ENCODE measurements around the gene MAPRE2. TPM values are rescaled to one million over a fixed set of nuclear protein-coding genes. Genes with fewer than 3 reads are reported as not detected.

The MAPRE2 gene
- polyA plus RNA-seq, 3 donors from 2014 or later, result 134 to 265 (median 224) TPM

DNA sequence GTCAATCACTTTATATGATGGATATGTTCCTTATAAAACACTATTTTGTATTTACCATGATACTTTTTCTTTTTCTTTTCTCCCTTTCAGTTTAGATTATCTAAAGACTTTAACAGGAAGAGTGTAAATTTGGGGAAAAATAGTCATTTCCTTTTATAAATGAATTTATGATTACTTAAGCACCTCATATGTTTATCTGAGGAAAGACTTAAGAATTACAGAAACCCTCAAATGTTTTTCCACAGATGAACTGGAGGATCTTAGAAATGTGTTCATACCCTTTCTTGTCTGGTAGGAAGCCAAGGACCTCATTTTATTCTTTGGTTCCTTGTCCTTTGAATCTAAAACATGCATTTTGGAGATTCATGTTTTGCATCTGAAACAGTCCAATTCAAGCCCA lies 36.7 kb downstream of the MAPRE2 start:
- no peak overlapping the region for H3K4me3 Mint-ChIP-seq
- H3K27me3 Mint-ChIP-seq (ENCODE audit: low read depth in 3 of 3), result peaks cover 0 to 9% (median 2%) of the 10 kb centered on the region in 3 donors
- peaks cover 0 to 10% (median 9%) of the 10 kb centered on the region in 3 donors for H3K36me3 Mint-ChIP-seq
- peaks cover 67 to 99% of the 10 kb centered on the region in 2 donors for H3K4me1 Mint-ChIP-seq
- H3K9me3 Mint-ChIP-seq, result no peaks in the 10 kb centered on the region
- no peak for DNase-seq
- peak overlapping the region in 4 of 6 donors; percentile 8 to 82 (median 60) for H3K27ac Mint-ChIP-seq

DNA sequence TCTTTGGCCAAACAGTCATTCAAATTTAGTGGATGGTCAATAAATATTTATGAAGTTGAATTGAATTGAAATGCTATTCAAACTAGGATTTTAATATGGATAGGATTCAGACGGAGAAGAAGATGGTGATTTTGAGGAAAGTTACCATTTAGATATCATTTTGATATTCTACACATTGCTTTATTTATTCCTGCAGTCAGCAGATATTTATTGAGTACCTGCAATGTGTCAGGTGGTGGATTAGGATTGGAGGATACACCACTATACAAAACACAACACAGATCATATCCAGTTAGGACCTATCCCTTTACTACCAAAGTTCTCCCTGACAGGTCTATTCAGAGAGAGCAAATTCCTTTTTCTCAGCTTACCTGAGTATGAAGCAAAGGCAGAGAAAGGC lies 38.8 kb downstream of the MAPRE2 start:
- Mint-ChIP-seq H3K4me3 (no peak overlapping the region), H3K36me3 (peaks cover 0 to 9% (median 5%) of the 10 kb centered on the region in 3 donors), H3K9me3 (no peaks in the 10 kb centered on the region), H3K4me1 (peaks cover 60 to 95% of the 10 kb centered on the region in 2 donors), H3K27ac (peak overlapping the region in 1 of 6 donors; percentile 44), H3K27me3 (ENCODE audit: low read depth in 3 of 3) (peaks cover 0 to 8% (median 0%) of the 10 kb centered on the region in 3 donors)
- DNase-seq, result no peak

- peaks cover 57 to 91% of the 10 kb centered on the region in 2 donors for H3K4me1 Mint-ChIP-seq
- peaks cover 0 to 9% (median 5%) of the 10 kb centered on the region in 3 donors for H3K36me3 Mint-ChIP-seq
- DNase-seq, result no peak
- H3K4me3 Mint-ChIP-seq, result no peak overlapping the region
- peak overlapping the region in 4 of 6 donors; percentile 15 to 57 (median 45) for H3K27ac Mint-ChIP-seq
- H3K9me3 Mint-ChIP-seq, result no peaks in the 10 kb centered on the region
- peaks cover 0 to 2% (median 0%) of the 10 kb centered on the region in 3 donors for H3K27me3 Mint-ChIP-seq (ENCODE audit: low read depth in 3 of 3)
Observed at GRCh38 chr18:35083174-35083712, 42.0 kb downstream of the MAPRE2 start.

- Mint-ChIP-seq H3K4me1 (peaks cover 56 to 91% of the 10 kb centered on the region in 2 donors), H3K27me3 (ENCODE audit: low read depth in 3 of 3) (no peaks in the 10 kb centered on the region), H3K27ac (peak overlapping the region; percentile 13 to 84 (median 58))
Observed at GRCh38 chr18:35084494-35085449, 43.6 kb downstream of the MAPRE2 start.

DNA sequence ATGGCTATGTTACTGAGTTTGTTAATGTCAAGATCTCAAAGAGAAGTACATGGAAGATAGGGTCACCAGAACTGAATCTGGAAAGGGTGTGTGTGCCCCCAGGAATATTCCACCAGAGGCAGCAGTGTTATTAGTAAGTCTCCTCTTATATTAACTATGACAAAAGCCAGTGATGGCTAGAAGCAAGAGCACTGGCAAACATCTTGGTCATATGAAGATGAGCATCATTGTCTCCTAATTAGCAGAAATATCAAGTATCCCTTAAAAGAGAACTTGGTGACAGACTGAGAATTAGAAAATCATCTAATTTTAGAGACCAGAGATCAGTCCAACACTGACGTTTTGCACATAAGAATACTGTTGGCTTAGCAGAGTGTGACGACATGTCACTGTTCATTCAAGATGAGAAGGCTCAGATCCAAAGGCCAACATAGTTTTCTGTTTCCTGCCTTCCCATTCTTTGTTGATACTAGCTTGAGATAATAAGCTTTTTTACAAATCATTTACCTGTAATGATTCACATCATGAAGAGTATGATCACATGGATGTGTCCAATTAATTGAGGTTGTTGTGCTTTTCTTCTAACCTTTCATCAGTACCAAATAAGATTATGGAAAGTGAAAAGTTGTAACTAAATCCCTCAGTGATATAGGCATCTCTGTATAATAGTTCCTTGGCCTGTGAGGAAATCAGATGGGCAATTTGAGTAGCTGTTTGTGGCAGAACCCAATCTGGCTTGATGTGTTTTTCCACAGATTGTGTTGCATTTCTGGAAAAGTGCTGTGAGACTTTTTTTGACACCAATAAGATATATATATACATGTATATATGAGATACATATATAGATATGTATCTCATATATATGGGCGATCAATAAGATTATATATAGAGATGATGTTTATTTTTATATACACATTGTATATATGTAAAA lies 44.5 kb downstream of the MAPRE2 start:
- peak overlapping the region in 4 of 6 donors; percentile 6 to 69 (median 38) for H3K27ac Mint-ChIP-seq
- H3K4me3 Mint-ChIP-seq, result no peak overlapping the region
- peaks cover 0 to 5% (median 3%) of the 10 kb centered on the region in 3 donors for H3K36me3 Mint-ChIP-seq
- no peak for DNase-seq
- H3K9me3 Mint-ChIP-seq, result no peaks in the 10 kb centered on the region
- H3K27me3 Mint-ChIP-seq (ENCODE audit: low read depth in 3 of 3), result no peaks in the 10 kb centered on the region
- H3K4me1 Mint-ChIP-seq, result peaks cover 53 to 87% of the 10 kb centered on the region in 2 donors

More at GRCh38 chr18:35084494-35085449, 43.6 kb downstream of the MAPRE2 start:
- Mint-ChIP-seq H3K9me3 (no peaks in the 10 kb centered on the region), H3K4me3 (no peak overlapping the region), H3K36me3 (peaks cover 0 to 5% (median 0%) of the 10 kb centered on the region in 3 donors)
- DNase-seq, result no peak

DNA sequence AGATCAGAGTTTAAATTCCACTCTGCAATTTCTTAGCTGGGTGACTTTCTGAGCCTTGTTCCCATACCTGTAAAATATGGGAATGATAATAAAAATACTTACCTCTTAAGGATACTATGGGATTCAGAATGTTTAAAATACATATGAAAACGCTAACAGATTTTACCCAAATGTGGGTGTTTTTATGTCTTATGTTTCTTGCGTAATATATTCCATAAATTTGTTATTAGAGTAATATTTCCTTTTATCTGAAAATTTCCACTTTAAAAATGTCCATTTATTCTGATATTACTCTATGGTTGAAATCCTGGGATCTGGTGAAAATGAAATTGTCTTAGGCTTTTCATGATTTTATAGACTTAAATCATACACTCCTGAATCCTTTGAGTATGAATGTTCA lies 45.5 kb downstream of the MAPRE2 start:
- Mint-ChIP-seq H3K9me3 (no peaks in the 10 kb centered on the region), H3K4me3 (no peak overlapping the region), H3K4me1 (peaks cover 51 to 77% of the 10 kb centered on the region in 2 donors)

GRCh38 chr18:35087726-35088125 lies 46.5 kb downstream of the MAPRE2 start:
- H3K27me3 Mint-ChIP-seq (ENCODE audit: low read depth in 3 of 3), result peaks cover 0 to 1% (median 0%) of the 10 kb centered on the region in 3 donors
- no peak overlapping the region for H3K4me3 Mint-ChIP-seq
- H3K36me3 Mint-ChIP-seq, result peaks cover 0 to 3% (median 0%) of the 10 kb centered on the region in 3 donors
- no peaks in the 10 kb centered on the region for H3K9me3 Mint-ChIP-seq
- peaks cover 57 to 78% of the 10 kb centered on the region in 2 donors for H3K4me1 Mint-ChIP-seq
- no peak for DNase-seq
- peak overlapping the region in 1 of 6 donors; percentile 28 for H3K27ac Mint-ChIP-seq

More for the DNA sequence above, 45.5 kb downstream of the MAPRE2 start:
- Mint-ChIP-seq H3K27ac (peak overlapping the region in 2 of 6 donors; percentile 35 to 47), H3K27me3 (ENCODE audit: low read depth in 3 of 3) (no peaks in the 10 kb centered on the region), H3K36me3 (peaks cover 0 to 3% (median under 1%) of the 10 kb centered on the region in 3 donors)
- DNase-seq, result no peak

DNA sequence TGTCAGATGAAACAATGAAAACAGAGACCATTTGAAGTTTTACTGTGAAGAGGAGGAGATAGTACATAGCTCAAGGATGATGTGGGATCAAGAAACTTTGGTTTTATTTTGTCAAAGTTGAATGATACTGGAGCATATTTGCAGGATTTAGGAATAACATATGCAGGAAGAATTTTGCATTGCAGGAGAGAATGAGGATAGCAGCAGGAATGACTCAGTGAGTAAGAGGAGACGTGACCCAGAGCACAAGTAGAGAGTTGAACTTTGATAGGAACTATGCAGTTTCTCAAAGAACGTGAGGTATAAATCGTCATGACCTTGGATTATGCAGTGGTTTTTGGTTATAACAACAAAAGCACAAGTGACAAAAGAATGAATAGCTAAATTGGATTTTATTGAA lies 47.7 kb downstream of the MAPRE2 start:
- no peak for DNase-seq

GRCh38 chr18:35089382-35089781 lies 48.2 kb downstream of the MAPRE2 start:
- Mint-ChIP-seq H3K9me3 (no peaks in the 10 kb centered on the region), H3K4me3 (no peak overlapping the region), H3K27ac (peak overlapping the region in 2 of 6 donors; percentile 20 to 49), H3K4me1 (peaks cover 63 to 77% of the 10 kb centered on the region in 2 donors), H3K36me3 (peaks cover 0 to 3% (median 0%) of the 10 kb centered on the region in 3 donors), H3K27me3 (ENCODE audit: low read depth in 3 of 3) (peaks cover 0 to 1% (median 0%) of the 10 kb centered on the region in 3 donors)
- DNase-seq, result no peak

More for the DNA sequence above, 47.7 kb downstream of the MAPRE2 start:
- Mint-ChIP-seq H3K36me3 (peaks cover 0 to 3% (median 0%) of the 10 kb centered on the region in 3 donors), H3K9me3 (no peaks in the 10 kb centered on the region), H3K27me3 (ENCODE audit: low read depth in 3 of 3) (peaks cover 0 to 1% (median 0%) of the 10 kb centered on the region in 3 donors), H3K27ac (peak overlapping the region in 4 of 6 donors; percentile 2 to 28 (median 10)), H3K4me3 (no peak overlapping the region), H3K4me1 (peaks cover 61 to 76% of the 10 kb centered on the region in 2 donors)

- Mint-ChIP-seq H3K4me1 (peaks cover 66 to 77% of the 10 kb centered on the region in 2 donors), H3K27me3 (ENCODE audit: low read depth in 3 of 3) (peaks cover 0 to 1% (median 0%) of the 10 kb centered on the region in 3 donors), H3K36me3 (peaks cover 0 to 3% (median 0%) of the 10 kb centered on the region in 3 donors), H3K27ac (peak overlapping the region in 4 of 6 donors; percentile 7 to 49 (median 26)), H3K4me3 (no peak overlapping the region), H3K9me3 (no peaks in the 10 kb centered on the region)
- no peak for DNase-seq
Observed at GRCh38 chr18:35089891-35090550, 48.8 kb downstream of the MAPRE2 start.

DNA sequence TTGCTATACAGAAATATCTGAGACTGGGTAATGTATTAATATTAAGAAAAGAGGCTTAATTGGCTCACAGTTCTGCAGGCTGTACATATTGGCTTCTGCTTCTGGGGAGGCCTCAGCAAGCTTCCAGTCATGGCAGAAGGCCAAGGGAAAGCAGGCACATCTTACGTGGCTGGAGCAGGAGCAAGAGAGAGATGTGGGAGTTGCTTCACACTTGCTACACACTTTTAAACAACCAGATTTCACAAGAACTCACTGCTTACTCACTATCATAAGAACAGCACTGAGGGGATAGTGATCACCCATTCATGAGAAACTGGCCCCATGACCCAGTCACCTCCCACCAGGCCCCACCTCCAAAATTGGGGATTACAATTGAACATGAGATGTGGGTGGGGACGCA lies 50.6 kb downstream of the MAPRE2 start:
- Mint-ChIP-seq H3K27ac (peak overlapping the region in 1 of 6 donors; percentile 7), H3K9me3 (no peaks in the 10 kb centered on the region), H3K4me1 (peaks cover 69 to 81% of the 10 kb centered on the region in 2 donors), H3K4me3 (no peak overlapping the region), H3K27me3 (ENCODE audit: low read depth in 3 of 3) (peaks cover 0 to 4% (median 0%) of the 10 kb centered on the region in 3 donors), H3K36me3 (peaks cover 0 to 3% (median 0%) of the 10 kb centered on the region in 3 donors)
- DNase-seq, result no peak

DNA sequence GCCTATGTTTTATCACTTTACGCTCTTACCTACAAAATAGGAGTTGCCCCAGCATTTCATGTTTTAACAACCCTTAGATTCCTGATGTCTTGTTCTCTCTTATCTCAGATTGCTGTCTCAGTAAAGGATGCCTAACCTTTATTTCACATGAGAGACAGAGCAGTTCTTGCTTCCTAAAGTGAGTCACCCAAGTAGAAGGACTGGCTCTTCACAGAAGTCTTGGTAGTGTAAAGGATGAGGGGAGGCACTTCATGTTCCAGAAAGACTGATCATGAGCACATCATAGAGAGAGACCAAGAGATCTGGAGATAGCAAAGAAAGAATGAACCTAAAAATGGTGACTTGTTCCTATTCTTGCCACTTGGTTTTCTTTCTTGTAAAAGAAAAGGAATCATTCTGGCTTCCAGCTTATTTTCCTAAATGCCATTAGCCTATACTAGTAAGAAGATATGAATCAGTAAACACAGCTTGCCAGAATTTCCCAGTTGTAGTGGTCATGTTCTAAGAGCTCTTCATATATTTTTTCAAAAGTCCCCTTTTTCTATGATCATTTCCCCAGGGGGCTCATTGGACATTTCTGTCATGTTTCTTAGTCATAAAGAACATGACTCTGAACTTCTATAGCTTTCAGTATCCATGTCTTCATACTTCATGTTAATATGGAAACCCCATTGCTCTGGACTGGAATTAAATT lies 54.9 kb downstream of the MAPRE2 start:
- Mint-ChIP-seq H3K36me3 (peaks cover 0 to 6% (median 5%) of the 10 kb centered on the region in 3 donors), H3K4me3 (no peak overlapping the region), H3K4me1 (peaks cover 51 to 82% of the 10 kb centered on the region in 2 donors), H3K27me3 (ENCODE audit: low read depth in 3 of 3) (peaks cover 0 to 4% (median 0%) of the 10 kb centered on the region in 3 donors), H3K9me3 (no peaks in the 10 kb centered on the region), H3K27ac (peak overlapping the region in 5 of 6 donors; percentile 9 to 65 (median 47))
- DNase-seq, result no peak

All from immature natural killer cell (primary cell).